ENCODE data around the gene BABAM2.

The BABAM2 gene

GRCh38 chr2:28227498-28227897 lies 337.0 kb downstream of the BABAM2 start:
- Histone ChIP-seq H2AFZ (no peak overlapping the region), H3K4me3 (ENCODE audit: low read depth, low read length) (no peak overlapping the region), H3K4me2 (ENCODE audit: low read length) (no peak overlapping the region), H3K9me3 (ENCODE audit: control insufficient read depth, low read length) (no peaks in the 10 kb centered on the region), H3K4me1 (no peaks in the 10 kb centered on the region), H3K9ac (no peak overlapping the region), H3K36me3 (ENCODE audit: control insufficient read depth, insufficient read depth, low read length) (no peaks in the 10 kb centered on the region), H3K27me3 (ENCODE audit: control insufficient read depth, insufficient read depth, low read length) (no peaks in the 10 kb centered on the region), H3K27ac (no peak overlapping the region), H3K79me2 (no peaks in the 10 kb centered on the region)
- no peak for TF ChIP-seq CTCF (IDR thresholded peaks at IDR 0.05)

GRCh38 chr2:28228434-28228995 lies 338.0 kb downstream of the BABAM2 start:
- no peak overlapping the region for H3K4me2 ChIP-seq (ENCODE audit: low read length)
- H3K36me3 ChIP-seq (ENCODE audit: control insufficient read depth, insufficient read depth, low read length) = no peaks in the 10 kb centered on the region
- H2AFZ ChIP-seq = no peak overlapping the region
- TF ChIP-seq CTCF (IDR thresholded peaks at IDR 0.05) = no peak
- H3K9ac ChIP-seq = no peak overlapping the region
- no peaks in the 10 kb centered on the region for H3K79me2 ChIP-seq
- H3K4me3 ChIP-seq (ENCODE audit: low read depth, low read length) = no peak overlapping the region
- no peak overlapping the region for H3K27ac ChIP-seq
- no peaks in the 10 kb centered on the region for H3K4me1 ChIP-seq
- no peaks in the 10 kb centered on the region for H3K9me3 ChIP-seq (ENCODE audit: control insufficient read depth, low read length)
- H3K27me3 ChIP-seq (ENCODE audit: control insufficient read depth, insufficient read depth, low read length) = no peaks in the 10 kb centered on the region

DNA sequence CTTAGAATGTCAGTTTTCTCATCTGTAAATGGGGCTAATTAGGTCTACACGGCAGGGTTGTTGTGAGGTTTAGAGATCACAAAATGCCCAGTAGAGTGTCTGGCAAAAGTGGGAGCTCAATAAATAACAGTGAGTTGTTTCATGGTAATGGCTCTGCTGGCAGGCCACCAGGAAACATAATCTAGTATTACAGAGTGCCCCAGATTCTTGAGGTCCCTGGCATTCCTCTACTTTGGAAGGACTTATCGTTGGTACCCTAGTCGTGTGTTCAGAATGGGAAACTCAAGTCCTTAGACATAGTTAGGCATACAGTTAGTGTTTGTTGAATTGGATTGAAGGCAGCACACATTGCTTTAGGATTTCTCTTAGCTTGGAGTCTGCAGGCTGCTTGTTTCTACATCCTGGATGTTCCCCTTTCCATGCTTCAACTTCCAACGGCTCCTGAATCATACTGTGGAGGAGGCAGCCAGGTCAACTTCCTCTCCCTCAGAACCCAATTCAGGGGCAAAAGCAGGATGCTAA lies 340.6 kb downstream of the BABAM2 start:
- no peak for TF ChIP-seq CTCF (IDR thresholded peaks at IDR 0.05)
- H3K4me1 ChIP-seq = no peaks in the 10 kb centered on the region
- H3K27me3 ChIP-seq (ENCODE audit: control insufficient read depth, insufficient read depth, low read length) = no peaks in the 10 kb centered on the region
- H3K9ac ChIP-seq = no peak overlapping the region
- no peaks in the 10 kb centered on the region for H3K36me3 ChIP-seq (ENCODE audit: control insufficient read depth, insufficient read depth, low read length)
- no peaks in the 10 kb centered on the region for H3K9me3 ChIP-seq (ENCODE audit: control insufficient read depth, low read length)
- H3K27ac ChIP-seq = no peak overlapping the region
- no peak overlapping the region for H2AFZ ChIP-seq
- no peak overlapping the region for H3K4me3 ChIP-seq (ENCODE audit: low read depth, low read length)
- no peak overlapping the region for H3K4me2 ChIP-seq (ENCODE audit: low read length)
- H3K79me2 ChIP-seq = no peaks in the 10 kb centered on the region

- TF ChIP-seq CTCF (IDR thresholded peaks at IDR 0.05) = no peak
- Histone ChIP-seq H3K4me1 (no peaks in the 10 kb centered on the region), H3K4me2 (ENCODE audit: low read length) (no peak overlapping the region), H3K4me3 (ENCODE audit: low read depth, low read length) (no peak overlapping the region), H3K79me2 (no peaks in the 10 kb centered on the region), H3K9ac (no peak overlapping the region), H2AFZ (no peak overlapping the region), H3K36me3 (ENCODE audit: control insufficient read depth, insufficient read depth, low read length) (no peaks in the 10 kb centered on the region), H3K27me3 (ENCODE audit: control insufficient read depth, insufficient read depth, low read length) (no peaks in the 10 kb centered on the region), H3K27ac (no peak overlapping the region), H3K9me3 (ENCODE audit: control insufficient read depth, low read length) (no peaks in the 10 kb centered on the region)
These were observed 341.8 kb downstream of the BABAM2 start for GRCh38 chr2:28232295-28232694.

DNA sequence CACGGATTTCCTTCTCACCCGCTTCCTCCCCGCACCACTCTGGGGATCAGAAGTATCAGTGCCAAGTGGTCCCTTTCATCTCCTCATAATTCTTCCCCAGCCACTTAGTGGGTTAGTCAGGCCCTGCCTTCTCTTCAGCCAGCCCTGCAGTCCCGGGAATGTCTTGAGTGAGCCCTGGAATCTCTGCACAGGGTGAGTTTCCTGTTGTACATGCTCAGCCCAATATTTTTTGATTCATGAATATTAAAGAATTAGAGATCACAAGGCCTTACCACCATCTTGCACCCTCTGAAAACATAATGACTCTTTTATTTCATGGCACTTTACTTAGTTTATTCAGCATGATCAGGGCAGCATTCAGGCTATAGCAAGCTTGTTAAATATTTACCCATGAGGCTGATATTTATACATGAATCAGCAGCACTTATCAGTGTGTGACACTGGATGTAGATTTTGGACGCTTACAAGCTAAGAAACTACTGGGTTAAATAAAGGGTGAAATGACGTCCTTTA lies 342.7 kb downstream of the BABAM2 start:
- no peak overlapping the region for H3K4me2 ChIP-seq (ENCODE audit: low read length)
- no peak overlapping the region for H3K4me3 ChIP-seq (ENCODE audit: low read depth, low read length)
- no peaks in the 10 kb centered on the region for H3K79me2 ChIP-seq
- H3K9me3 ChIP-seq (ENCODE audit: control insufficient read depth, low read length) = no peaks in the 10 kb centered on the region
- H2AFZ ChIP-seq = no peak overlapping the region
- H3K9ac ChIP-seq = no peak overlapping the region
- H3K4me1 ChIP-seq = no peaks in the 10 kb centered on the region
- no peak for TF ChIP-seq CTCF (IDR thresholded peaks at IDR 0.05)
- no peak overlapping the region for H3K27ac ChIP-seq
- H3K36me3 ChIP-seq (ENCODE audit: control insufficient read depth, insufficient read depth, low read length) = no peaks in the 10 kb centered on the region
- H3K27me3 ChIP-seq (ENCODE audit: control insufficient read depth, insufficient read depth, low read length) = no peaks in the 10 kb centered on the region

Measured in parathyroid adenoma (tissue), 2 donors.